ENCODE measurements around the gene TSPAN33.

TSPAN33 gene

DNA sequence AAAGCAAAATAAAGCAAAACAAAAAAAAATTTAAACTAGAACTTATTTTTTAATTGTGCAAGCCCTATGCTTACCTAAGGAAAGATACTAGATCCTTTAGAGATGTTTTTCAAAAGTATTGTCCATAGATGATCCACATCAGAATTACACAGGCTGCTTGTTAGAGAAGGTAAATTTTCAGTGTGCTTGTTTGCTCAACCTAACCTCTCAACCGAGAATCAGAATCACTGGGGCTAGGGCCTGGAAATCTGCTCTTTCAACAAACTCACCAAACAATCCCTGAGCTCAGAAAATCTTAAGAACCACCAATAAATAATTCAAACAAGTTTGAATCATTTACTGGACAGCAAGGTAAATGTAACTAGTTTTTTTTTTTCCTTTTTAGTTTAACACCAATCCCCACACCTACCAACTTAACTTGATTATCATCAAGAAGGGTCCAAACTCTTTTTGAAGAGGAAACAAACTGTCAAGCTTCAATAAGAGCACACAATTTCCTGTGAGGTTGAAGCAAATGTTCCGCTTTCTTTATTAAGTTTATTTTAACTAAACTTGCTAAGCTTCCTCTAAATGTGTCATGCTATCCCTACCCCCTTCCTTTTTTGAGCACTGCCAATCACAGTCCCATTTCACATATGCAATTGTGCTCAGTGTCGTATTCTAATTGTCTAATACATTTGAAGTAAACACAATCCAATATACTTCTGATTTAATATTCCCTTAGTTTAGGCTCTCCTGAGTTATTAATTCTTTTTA, 7.4 kb upstream of the TSPAN33 start:
- no peak for DNase-seq

DNA sequence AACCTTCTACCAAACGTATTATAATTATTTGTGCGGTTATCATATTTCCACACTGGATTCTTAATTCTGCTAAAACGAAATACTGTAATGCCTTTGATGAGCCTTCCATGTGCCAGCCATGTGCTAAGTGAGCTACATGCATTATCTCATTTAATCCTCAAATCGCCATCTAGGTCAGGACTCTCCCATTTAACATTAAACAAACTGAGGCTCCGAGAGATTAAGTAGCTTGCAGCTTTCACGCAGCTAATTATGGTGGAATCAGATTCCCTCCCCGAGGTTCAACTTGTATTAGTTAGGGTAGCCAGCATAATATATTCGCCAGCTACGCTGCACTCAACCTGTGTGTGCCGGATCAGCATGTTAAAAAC, 798 bp upstream of the TSPAN33 start:
- no peak for DNase-seq

DNA sequence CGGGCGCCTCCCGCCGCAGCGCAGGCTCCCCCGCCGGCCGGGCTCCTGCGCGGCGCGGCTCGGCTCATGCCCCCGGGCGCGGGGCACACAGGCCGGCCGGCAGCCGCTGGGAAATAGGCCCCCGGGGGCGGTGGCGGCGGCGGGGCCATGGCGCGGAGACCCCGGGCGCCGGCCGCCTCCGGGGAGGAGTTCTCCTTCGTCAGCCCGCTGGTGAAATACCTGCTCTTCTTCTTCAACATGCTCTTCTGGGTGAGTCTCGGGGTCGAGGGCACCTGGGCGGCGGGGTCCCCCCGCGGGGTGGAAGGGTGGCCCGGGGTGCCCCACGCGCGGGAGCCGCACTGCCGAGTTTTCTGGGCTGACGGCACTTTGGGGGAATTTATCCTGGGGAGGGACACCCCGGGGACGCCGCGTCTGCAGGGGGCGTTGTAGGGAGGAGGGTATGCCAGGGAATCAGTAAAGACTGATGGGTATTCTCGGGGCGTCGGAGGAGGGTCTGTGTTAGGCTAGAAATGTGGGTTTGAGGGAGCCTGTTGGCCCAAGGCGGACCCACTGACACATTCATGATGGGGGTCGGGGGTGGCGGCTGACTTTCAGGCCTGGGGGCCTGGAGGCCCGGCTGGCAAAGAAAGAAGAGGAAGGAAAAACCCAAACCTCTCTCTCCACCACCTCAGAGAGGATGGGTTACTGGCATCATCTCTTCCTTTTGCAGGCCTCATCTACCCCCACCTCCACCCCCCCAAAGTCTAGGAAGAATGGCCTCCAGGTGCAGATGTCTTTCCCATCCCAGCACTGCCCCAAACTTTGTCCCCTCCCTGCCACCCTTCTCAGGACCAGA, 544 bp downstream of the TSPAN33 start:
- peak; percentile 6 for DNase-seq

DNA sequence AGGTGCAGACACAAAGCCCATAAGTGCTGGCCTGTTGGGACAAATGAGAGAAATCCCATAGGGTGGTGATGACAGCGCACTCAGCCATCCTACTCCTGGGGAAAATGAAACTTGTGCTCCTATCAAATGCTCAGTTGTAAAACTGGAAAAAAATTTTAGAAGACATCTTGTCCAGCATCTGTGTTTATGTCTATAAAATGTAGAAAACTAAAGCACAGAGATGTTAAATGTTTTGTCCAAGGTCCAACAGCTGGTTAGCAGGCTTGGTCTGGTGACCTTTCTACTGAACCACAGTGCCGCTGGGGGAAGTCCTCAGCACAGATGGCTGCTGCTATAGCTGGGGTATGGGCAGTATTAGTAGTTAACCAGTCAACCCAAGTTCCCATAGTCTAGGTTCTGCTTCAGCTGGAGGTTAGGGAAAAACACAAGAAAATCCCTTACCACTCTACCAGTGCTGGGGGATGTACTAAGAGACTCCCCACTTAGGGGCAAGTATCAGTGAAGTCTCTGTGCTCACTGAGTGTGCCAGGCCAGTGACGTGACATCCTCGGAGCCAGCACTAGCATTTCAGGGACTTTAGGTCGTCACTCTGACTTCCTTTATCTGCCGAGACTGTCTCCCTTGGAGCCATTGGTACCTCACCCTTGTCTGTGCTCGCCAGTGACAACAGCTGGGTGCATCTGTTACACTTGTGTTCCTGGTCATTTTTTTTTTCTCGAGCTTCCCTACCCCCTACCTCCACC, 1.9 kb downstream of the TSPAN33 start:
- DNase-seq = no peak

DNA sequence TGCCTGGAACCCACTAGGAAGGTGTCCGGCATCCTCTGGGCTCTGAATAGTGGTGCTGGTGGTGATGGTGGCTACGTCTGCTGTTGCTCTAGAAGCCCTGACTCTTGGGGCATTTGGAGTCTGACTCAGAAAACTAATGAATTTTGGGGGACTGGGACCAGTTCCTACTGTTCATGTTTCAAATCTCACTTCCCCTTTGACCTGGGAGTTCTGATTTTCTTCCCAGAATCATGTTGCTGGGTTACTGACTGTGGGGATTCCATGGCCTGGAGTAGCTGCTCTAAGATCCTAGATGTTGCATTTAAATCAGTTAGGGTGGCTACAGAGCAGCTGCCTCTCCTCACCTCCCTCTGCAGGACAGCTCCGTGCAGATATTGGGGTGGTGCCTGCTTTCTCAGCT, 3.2 kb downstream of the TSPAN33 start:
- no peak for DNase-seq

DNA sequence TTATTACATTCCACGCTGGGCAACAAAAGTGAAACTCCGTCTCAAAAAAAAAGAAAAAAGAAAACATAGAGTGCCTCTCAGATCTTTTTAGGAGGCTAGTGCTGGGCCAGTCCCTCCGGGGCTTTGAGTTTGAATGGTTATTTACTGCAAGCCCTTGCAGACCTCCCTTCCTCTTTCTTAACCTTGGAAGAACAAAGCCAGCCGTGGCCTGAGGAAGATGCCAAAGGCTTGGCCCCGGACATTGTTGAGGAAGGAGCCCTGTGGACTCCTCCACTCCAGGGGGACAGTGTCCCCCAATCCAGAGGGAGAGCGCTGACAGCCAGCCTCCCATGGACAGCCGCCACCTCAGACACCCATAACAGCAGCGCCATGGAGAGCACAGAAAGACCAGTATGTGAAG, 5.0 kb downstream of the TSPAN33 start:
- no peak for DNase-seq

DNA sequence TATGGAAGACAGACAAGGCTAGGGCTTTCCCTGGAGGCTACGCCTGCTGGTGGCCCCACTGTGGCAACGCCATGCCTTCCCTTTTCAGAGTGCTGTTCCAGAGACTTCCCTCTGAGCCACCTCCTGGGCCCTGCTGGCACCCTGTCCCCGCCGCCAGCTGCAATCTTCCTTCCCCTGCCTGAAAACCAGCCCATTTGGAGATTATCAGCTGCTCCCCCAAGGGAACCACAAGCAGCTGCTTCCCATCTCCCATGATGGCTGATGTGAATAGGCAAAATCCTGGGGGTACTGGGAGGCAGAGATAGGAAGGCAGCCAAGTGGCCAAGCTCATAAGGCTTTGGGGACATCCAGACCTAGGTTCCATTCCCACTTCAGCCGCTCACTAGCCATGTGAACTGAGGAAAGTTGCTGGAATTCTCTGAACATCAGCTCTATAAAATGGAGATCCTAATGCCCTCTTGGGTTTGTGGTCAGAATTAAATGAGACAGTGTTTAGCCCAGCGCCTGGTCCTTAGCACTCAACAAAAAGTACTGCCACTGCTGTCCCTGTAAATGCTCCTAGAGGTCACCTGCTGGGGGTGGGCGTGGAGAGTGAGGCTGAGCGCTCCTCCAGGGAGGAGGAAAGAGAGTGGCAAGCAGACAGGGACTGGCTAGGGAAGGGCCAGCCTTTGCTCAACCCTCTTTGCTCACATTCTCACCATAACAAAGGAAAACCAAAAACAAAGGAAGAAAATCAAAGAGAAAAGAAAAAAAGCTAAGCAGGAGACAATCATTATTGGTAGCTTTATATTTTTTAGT, 5.9 kb downstream of the TSPAN33 start:
- no peak for DNase-seq

DNA sequence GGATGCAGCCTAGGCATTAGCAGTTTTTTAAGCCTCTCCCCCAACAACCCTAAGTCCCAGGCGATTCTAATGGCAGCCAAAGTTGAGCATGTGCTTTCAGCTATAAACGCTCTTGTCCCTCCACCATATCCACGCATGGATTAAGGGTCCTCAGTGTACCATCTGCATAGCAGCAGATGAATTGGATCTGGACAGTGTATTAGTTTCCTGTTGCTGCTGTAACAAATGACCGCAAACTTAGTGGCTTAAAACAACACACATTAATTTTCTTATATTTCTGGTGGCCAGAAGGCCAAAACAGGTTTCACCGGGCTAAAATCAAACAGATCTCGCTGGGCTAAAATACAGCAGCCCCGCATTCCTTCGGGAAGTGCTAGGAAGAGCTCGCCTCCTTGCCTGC, 13.1 kb downstream of the TSPAN33 start:
- DNase-seq = no peak

DNA sequence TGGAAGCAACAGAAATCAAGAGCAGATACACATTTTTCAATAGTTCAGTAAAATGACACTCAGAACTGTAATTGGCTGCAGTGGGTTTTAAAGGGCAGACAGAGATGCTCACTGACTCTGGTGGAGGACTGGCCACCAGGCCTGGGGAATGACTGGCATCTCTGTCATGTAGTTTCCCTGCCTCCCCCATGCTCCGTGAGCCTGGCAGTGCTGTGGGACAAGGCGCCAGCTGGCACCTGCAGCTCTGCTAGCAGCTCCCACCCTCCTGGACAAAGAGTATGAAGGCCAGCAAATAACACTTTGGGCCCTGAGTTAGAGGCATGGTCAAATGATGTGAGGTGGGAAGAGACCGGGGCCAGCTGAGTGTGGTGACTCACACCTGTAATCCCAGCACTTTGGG, 15.0 kb downstream of the TSPAN33 start:
- no peak for DNase-seq

DNA sequence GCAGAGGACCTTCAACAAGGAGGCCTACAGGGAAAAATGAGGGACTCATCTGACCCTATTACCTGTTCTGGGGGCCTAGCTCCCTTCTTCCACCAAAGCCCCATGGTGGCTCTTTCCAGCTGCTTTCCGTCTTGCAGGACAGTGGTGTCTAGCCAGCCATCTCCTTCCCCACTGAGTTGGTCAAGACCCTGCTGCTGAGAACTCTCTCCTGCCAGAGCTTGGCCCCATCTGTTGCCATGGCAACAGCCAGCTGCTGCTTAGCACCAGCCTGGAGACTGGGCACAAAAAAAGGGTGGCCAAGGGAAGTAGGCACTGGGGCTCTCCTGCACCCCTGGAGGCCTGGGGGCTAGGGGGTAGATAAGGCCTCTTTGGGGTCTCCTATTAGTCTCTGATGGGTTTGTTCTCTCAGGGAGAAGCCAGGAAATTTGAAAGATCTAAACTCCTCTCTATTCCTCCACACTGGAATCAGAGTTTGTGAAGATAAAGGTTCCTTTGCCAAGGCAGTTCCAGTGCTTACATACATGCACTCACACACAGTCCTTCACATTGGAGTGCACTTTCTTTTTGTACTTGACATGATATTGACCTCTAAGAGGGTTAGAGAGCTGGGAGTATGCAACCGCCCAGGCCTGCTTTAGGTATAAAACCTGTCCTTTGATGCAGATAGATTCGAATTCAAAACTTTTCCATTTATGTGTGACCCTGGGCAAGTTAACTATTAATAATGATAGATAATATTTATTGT, 15.8 kb downstream of the TSPAN33 start:
- no peak for DNase-seq

DNA sequence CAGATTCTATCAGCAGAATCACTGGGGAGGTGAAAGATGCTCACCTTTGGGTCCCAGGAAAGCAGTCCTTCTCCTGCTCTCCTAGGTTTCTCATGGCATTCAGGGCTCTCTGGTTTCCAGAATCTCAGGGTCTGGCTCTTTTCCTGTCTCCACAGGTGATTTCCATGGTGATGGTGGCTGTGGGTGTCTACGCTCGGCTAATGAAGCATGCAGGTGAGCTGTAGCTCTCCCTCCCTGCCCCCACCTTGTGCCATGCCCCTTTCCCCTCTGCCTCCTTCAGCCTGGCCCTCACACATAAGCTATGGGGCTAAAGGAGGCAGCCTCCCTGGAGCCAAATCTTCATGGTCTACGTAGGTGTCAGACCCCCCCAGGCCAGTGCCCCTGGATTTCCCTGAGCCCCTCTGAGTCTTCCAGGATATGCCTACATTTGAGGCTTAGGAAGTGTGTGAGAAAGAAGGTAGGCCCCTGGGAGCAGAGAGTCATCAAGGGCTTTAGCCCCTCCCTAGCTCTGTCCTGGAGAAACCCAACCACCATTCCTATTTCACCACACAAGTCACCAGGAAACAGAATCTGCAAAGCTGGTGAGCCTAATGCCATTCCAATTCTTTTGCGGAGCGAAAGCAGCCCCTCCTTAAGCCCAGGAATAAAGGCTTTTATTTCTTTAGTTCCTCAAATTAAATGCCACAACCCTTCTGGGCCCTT, 17.2 kb downstream of the TSPAN33 start:
- DNase-seq = no peak

DNA sequence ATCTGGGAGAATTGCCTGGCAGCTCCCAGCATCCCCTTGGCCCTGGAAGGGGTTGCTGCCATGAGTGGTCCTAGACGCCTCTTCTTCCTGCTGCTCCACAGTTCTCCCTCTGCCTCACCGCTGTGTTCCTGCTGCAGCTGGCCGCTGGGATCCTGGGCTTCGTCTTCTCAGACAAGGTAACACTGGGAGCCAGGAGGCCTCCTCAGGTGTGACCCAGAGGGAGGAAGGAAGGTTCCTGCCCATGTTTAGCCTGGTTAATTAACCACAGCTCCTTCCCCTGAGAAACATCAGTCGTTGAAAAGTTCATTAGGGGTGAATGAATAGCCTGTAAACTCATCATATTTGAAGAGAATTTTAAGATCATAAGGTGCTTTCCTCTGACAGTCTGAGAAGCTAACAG, 18.2 kb downstream of the TSPAN33 start:
- DNase-seq = no peak

DNA sequence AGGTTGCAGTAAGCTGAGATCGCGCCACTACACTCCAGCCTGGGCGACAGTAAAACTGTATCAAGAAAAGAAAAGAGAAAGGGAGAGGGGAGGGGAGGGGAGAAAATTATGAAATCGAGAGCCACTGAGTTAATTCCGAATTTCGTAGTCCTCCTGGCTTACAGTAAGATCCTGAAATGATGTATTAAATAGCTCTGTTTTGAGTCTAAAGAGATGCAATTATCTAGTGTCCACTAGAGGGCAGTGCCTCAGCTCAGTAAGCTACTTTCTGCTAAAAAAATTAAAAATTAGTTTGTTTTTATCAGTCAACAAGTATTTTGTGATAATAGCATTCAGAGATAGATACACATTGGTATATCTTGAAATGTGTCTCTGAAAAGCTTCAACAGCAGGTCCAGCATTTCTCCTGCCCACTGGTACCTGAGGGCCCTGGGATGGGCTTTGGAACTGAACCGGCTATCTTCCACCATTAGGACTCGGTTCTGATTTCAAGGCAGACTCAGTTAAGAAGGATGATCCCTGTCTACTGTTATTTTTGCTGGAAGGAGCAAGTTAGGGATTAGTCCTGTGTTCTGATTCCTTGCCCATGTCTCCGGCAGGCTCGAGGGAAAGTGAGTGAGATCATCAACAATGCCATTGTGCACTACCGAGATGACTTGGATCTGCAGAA, 19.5 kb downstream of the TSPAN33 start:
- no peak for DNase-seq

DNA sequence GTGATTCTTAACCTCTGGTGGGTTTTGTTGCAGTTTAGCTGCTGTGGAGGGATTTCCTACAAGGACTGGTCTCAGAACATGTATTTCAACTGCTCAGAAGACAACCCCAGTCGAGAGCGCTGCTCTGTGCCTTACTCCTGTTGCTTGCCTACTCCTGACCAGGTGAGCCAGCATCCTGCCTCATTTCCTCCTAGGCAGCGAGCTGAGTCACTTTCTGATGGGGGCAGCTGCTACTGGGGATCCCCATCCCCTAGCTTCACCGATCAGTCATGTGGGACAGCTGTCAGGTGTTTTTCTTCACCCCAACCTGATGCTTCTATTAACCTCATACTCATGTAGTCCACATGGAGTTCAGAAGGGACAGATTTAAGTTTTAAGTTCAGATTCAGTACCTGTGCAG, 22.2 kb downstream of the TSPAN33 start:
- DNase-seq = no peak

DNA sequence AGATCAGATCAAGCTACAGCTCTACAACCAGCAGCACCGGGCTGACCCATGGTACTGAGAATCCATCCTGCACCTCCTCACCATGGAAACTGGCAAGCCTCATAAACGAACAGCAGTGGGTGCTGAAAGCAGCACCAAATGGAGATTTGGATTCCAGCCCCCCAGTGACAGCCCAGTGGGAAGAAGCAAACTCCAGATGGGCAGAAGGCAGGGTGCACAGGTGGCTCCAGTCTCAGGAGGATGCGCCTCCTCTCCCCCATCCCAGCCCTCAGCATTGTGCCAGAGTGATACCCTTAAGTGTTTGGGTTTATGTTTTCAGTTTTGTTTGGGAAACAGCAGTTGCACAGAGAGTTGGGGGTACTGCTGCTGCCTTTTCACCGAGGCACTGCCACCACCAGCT, 23.3 kb downstream of the TSPAN33 start:
- DNase-seq = no peak

DNA sequence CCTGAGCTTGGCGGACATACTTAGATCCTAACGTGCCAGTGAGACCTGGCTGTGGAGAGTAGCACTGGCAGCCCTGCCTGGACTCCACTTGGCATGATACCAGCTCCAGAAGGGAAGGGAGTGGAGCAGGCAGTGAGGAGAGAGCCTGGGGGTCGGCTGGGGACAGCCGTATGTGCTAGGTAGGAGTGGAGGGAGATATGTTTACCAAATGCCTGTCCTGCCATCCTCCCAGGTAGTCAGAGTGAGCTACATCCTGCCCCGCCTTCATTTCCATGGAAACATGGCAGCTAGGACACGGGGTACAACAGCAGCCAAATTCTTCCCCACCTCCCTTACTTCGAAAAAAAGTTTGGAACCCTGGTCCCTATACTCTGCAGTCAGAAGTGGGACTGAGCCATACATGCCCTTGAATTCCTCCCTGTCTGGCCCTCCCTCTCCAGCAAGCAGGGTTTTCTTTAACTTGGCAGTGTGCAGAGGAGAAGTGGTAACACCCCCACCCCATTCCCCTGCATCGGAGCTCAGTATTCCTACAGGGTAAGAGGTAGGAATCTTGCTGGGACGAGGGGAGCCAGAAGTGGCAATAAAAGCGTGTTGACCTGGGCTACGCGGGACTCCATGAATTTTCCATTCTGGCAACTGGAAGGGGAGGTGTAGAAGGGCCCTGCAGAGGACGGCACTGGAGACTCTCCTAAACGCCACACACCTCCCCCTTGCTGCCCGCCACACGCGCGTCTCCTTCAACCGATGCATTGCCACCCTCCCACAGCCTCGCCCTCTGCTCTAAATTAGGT, 23.9 kb downstream of the TSPAN33 start:
- DNase-seq = no peak

DNA sequence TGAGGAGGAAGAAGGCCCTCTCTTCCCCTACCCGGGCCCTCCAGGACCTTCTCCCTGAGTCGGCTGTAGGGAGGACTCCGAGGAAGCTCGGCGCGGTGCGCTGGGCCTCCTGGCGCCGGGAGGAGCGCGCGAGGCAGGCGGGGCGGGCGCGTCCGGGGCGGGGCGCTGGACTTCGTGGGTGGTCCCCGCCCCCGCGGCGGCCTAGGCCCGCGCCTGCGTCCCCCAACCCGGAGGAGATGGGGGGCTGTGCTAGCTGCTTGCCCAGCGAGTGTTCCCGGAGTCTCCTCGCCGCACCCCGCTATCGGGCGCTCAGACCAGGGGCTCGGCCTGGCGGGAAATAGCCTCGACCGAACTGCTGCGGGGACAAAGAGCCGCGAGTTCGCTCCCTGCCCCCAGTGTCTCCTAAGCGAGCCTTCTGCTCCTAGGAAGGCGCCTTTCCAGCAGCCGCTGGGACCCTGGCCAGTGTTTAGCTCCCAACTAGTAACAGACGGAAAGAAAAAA, 24.7 kb downstream of the TSPAN33 start:
- peak; percentile 34 for DNase-seq

DNA sequence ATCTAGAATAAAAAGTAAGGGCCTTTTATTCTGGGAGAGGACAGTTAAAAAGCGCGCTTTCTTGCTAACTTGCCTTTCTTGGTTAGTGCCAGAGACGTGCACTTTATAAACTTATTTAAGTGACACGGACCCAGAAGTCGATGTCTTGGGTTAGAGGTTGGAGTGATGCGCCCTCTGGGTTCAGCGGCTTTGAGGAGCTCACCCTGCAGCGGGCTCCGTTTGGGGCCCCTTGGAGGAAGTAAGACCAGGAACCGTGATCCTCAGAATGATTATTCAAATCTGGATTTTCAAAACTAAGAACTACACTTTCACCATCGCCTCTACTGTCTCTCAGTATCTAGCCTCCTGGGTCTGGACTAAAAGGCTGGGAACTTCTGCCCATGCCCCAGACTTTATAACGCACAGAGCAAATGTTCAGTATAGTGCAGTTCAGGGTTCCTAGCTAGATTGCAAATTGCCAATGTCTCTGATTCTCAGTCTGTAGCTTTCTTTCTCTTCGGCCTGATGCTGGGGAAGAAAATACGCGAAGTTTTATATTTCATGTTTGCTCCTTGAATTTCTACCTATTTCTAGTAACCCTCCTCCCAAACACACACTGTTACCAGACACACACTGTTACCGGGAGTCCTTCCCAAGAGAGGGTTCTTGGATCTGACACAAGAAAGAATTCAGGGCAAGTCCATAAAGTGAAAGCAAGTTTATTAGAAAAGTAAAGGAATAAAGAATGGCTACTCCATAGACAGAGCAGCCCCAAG, 25.4 kb downstream of the TSPAN33 start:
- peak; percentile 9 for DNase-seq

DNA sequence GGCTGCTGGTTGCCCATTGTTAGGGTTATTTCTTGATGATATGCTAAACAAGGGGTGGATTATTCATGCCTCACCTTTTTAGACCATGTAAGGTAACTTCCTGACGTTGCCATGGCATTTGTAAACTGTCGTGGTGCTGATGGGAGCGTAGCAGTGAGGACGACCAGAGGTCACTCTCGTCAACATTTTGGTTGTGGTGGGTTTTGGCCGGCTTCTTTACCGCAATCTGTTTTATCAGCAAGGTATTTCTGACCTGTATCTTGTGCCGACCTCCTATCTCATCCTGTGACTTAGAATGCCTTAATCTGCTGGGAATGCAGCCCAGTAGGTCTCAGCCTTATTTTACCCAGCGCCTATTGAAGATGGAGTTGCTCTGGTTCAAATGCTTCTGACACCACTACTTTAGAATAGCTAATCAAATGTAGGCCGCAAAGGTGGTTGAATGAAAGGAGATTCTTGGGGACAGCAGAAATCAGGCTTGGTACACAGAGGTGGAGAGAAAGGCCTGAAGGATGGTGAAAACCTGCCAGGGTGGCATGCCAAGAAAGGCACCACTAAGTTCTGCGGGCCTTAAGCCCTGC, 26.0 kb downstream of the TSPAN33 start:
- no peak for DNase-seq

All from activated naive CD4-positive, alpha-beta T cell treated with Interleukin-2 at 50 U/mL for 16 hours (primary cell).